Nucleus accumbens (tissue), 56 donors: ENCODE data around the gene NPTX2.

Source experiments
- DNase-seq, 56 donors: peaks; one replicate each; lab custom pipeline; 2025; lab: John Stamatoyannopoulos, UW

Gene NPTX2

GRCh38 chr7:98651760-98652159 lies 34.7 kb downstream of the NPTX2 start:
- DNase-seq = no peak

- DNase-seq = no peak
Observed at GRCh38 chr7:98653601-98654310, 36.7 kb downstream of the NPTX2 start.

DNA sequence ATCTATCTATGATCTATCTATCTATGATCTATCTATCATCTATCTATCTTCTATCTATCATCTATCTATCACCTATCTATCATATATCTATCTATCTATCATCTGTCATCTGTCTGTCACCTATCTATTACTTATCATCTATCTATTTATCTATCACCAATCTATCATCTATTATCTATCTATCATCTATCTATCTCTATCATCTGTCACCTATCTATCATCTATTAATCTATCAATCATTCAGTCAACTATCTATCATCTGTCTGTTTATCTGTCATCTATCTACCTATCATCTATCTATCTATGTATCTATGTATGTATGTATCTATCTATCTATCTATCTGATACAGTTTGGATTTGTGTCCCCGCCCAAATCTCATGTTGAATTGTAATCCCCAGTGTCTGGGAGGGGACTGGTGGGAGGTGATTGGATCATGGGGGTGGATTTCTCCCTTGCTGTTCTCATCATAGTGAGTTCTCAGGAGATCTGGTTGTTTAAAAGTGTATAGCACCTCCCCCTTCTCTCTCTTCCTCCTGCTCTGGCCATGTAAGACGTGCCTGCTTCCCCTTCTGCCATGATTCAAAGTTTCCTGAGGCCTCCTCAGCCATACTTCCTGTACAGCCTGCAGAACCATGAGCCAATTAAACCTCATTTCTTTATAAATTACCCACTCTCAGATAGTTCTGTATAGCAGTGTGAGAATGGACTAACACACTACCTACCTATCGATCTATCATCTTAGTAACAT lies 37.6 kb downstream of the NPTX2 start:
- DNase-seq = no peak

DNA sequence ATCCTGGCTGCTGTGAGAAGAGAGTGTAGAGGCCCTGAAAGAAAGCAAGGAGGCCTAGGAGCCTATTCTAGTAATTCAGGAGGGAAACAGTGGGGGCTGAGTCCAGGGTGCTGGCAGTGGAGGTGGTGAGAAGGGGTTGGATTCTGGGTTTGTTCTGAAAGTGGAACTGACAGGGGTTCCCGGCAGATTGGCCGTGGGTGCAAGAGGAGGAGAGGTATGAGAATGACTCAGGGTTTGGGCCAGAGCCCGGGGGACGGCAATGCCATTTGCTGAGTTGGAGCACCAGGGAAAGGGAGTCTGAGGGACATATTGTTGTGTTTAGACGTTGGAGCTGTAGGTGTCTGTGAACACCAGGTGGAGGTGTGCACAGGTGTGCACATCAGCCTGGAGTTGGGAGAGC lies 38.5 kb downstream of the NPTX2 start:
- no peak for DNase-seq

- DNase-seq = no peak
Observed at GRCh38 chr7:98656899-98657298, 39.8 kb downstream of the NPTX2 start.

DNA sequence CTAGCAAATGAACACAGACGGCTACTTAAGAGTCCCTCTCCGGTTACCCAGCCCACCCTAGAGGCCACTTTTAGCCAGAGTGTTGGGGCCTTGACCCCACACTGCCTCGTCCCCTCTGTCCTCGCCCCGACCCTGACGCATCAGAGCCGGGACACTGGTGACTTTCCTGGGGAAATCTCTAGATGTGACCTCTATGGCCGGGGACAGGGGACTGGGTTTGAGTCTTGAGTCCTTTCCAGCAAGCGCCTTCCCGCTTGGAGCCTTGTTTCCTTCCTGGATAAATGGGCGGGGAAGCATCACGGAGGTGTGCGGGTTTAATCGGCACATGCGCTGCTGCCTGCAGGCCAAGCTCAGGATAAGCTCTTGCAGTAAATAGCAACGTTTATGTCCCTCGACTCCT lies 40.7 kb downstream of the NPTX2 start:
- DNase-seq = no peak

- no peak for DNase-seq
Observed at GRCh38 chr7:98659756-98660155, 42.7 kb downstream of the NPTX2 start.

DNA sequence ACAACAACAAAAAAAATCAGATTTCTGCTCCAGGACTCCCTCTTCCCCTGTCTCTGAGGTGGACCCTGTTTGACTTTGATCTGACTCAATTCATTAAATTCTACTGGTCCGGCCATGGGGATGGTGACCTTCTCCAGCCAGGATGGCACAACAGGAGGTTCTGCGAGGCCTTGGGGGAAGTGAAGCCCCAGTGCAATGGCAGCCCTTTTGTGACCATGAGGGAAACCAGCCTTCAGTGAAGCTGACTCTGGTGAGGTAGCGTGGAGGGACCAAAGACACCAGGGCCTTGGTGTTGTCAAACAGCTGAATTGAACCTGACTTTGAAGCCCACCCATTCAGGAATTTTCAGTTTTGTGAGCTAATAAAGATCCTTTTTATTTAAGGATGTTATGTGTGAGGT lies 44.5 kb downstream of the NPTX2 start:
- DNase-seq = no peak

DNA sequence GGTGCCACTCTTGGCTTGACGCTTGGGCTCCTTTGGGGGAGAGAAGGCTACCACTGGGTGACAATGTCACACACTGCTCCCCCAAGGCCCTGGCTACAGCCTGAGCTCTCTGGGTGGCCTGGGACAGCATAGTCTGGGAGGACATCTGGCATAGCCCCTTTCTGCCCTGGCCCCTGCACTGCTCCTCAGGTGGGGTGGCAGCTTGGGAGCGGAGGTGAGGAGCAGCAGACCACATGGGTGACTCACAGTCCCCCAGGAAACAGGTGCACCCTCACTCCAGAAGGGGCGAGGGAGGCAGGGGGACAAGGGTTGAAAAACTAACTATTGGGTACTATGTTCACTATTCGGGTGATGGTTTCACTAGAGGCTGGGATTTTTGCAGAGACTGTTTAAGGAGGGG lies 45.2 kb downstream of the NPTX2 start:
- no peak for DNase-seq

GRCh38 chr7:98664882-98665281 lies 47.8 kb downstream of the NPTX2 start:
- no peak for DNase-seq

- DNase-seq = no peak
Observed at GRCh38 chr7:98668255-98668654, 51.2 kb downstream of the NPTX2 start.

GRCh38 chr7:98669329-98670000 lies 52.4 kb downstream of the NPTX2 start:
- DNase-seq = no peak

DNA sequence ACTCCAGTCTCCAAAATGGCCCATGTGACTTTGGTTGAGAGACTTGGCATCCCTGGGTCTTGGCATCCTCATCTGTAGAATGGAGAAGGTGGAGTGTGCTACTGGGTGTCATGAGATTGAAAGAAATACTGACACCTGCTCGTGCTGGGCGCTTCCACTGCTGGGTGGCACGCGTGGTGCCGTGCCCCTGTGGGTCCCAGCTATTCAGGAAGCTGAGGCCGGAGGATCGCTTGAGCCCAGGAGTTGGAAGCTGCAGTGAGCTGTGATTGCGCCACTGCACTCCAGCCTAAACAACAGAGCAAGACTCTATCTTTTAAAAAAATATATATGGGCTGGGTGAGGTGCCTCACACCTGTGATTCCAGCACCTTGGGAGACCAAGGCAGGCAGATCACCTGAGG lies 53.1 kb downstream of the NPTX2 start:
- no peak for DNase-seq

DNA sequence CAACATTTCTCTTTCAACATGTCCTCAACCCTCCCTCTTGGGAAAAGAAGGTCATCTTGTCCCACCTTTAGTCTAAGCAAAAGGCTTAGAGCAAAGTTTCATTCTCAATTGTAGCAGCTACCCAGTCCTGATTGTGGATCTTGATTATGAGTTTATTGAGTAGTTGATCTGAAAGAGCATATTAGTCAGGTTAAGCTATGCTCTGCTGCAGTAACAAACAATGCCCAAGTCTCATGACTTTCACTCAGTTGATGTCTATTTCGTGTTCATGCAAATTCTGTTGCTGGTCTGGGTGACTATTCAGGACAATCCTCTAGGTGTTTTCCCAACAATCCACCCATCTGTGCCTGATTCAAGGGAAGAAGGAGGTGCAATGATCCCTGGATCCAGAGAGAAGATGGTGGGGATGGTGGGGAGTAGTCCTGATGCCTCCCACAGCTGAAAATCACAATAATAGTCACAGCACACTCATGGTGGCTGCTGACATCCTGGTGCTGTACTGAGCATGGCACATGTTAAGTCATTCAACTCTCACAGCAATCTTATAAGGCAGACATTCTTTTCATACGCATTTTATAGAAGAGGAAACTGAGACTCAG lies 54.7 kb downstream of the NPTX2 start:
- no peak for DNase-seq

DNA sequence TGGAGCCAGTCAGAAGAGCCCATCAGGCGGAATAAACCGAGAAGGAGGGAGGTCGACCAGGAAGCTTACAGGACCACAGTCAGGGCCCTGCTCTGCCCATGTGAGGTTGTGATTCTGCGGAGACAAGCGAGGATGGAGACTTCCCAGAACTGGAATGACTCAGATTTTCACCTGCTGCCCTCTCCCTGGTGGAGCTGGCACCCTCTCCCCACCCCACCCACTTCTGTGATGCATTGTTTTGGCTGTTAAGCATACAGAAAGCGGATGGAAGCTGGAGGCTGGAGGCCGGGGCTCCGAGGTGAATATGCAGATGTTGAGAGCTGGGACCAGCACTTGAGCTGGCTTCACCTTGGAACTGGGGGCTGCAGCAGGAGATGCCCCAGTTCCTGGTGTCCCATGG lies 57.4 kb downstream of the NPTX2 start:
- DNase-seq = no peak

GRCh38 chr7:98674881-98675280 lies 57.8 kb downstream of the NPTX2 start:
- no peak for DNase-seq

- DNase-seq = no peak
Observed at GRCh38 chr7:98678215-98678614, 61.1 kb downstream of the NPTX2 start.
